ENCODE data around the gene E4F1.

Gene E4F1

DNA sequence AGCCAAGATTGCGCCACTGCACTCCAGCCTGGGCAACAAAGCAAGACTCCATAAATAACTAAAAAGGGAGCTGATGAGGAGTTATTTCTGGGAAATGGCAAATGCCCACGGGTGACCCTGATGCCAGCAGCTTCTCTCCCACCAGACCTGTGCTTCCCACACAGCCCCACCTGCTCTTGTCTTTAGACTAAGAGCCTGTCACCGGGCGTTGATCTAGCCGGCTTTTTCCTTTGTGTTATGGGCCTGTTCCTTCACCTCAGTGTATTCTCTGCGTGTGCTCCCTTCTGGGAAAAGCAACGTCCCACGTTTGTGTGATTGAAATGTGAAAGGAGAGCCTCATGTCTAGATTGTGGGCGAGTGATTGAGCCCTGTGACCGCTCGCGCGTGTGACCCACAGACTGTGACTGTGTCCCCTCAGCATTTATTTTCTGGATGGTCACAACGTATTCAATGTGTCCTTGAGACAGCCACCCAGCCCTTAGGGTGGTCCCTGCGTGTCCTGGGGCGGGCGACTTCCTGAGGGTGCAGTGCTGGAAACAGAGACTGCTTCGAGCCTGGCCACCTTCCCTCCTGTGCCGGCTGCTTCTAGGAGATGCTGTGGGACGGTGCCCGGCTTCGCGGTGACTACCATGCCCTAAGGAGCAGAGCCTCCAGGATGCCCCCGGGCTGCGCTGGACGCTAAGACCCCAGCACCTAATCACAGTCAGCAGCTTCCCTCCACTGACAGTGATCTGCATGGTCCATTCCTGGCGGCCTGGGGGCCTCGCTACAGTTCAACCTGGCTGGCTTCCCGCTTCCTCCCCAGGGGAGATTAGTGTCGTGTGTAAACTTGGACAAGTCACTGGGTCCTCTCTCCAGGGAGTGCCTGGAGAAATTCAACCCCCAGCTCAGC, 52.3 kb downstream of the E4F1 start:
- DNase-seq (ENCODE audit: low read depth): no peak

DNA sequence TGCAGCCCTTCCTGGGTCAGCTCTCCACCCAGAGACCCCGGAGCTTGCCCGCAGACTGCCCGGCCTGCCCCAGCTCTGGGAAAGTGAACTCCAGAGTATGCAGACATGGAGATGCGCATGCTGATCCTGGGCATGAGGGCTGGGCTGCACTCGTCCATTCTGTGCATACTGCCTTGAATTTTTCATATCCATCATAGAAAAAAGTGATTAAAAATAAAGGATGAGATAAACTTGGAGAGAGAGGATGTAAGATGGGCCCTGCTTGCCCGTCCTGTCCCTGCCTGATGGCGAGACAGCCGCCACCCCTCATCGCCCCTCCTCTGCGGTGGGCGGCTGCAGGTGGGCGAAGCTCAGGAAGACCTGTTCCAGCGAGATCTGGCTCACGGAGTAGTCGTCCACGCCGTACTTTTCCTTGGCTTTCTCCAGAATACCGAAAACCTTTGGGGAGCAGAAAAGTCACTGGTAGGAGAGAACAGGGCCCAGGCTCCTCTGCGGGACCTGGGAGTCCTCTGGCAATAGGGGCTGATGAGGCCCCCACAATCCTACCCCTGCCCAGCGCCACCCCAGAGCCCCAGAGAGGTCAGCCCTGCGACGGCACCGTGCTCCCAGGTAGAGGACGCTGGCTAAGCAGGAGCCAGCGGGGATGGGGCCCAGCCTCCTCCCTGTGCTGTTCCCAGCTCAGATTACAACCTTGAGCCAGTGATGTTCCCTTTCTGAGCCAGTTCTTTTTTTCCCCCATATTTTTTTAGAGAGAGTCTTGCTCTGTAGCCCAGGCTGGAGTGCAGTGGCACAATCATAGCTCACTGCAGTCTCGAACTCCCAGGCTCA, 53.2 kb downstream of the E4F1 start:
- no peak for DNase-seq (ENCODE audit: low read depth)

DNA sequence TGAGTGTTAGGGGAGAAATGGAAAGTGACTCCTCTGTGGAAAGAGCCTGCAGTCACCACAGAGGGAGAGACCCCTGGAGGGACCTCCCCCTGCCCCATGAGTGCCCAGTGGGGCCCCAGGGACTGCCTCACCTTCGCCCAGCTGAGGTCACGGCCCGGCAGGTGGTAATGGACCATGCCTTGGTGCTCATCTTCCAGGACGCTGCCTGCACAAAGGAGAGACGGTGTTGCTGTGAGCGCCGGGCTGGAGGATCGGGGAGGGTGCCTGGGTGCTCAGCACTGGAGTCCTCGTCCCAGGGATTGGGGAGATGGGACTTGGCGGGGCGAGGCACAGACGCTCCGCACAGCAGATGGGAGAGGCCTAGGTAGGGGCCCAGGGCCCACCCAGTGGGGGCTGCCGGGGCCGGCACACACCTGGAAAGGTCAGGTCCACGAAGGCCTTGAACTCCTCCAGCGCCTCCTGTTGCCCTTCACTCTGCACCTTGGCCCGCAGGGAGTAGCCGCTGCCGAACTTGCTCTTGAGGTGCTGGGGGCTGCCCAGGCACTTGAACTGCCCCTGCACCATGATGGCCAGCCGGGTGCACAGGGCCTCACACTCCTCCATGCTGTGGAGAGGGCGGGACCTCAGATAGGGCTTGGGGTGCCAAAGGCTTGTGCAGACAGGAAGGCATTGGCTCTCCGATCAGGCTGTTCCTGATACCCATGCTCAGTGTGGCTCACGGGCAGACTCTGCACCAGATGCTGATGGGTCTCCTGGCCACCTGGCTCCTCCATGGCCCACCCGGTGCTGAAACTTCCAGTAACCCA, 54.3 kb downstream of the E4F1 start:
- no peak for DNase-seq (ENCODE audit: low read depth)

DNA sequence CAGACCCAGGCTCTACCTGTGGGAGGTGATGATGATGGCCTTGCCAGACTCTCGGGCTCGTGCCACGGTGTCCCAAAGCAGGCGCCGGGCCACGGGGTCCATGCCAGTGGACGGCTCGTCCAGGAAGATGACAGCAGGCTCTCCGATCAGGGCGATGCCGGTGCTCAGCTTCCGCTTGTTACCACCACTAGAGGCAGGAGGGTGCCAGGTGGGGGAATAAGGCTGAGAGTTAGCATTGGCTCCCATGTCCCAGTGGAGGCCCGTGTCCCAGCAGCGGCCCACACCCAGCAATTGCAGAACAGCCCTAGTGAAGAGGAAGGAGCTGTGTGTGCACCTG, 54.8 kb downstream of the E4F1 start:
- no peak for DNase-seq (ENCODE audit: low read depth)

DNA sequence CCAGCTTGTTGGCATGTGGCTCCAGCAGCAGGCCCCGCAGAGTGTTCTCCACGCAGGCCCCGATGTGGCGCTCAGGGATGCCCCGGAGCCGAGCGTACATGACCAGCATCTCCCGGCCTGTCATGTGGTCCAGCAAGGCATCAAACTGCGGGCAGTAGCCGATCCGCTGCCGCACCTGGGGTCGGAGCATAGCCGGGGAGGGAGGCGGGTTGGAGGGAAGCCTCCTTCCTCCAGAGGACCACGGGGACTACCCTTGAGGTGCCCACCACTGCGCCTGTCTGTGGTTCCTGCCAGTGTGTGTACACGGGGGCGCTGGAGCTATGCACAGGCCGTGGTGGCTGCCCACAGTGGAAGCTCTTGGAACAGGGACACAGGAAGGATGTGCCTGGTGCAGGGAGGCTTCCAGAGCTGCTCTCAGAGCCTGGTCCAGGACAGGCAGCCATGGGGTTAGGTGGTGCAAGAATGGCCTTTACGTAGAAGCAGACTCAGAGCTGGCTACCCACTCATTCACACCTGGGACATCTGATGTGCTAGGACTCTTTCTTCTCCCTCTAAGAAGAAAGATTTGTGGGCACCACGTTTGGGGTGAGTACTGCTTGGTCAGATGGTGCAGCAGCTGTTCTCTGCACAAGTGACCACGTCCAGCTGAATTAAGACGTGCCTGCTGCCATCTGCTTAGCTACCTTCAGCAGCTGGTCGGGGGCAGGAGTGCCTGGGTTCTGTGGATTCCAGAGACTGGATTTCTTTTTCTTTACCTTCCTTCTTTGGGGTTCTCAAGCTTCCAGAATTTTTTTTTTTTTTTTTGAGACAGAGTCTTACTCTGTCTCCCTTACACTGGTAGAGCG, 55.8 kb downstream of the E4F1 start:
- no peak for DNase-seq (ENCODE audit: low read depth)

DNA sequence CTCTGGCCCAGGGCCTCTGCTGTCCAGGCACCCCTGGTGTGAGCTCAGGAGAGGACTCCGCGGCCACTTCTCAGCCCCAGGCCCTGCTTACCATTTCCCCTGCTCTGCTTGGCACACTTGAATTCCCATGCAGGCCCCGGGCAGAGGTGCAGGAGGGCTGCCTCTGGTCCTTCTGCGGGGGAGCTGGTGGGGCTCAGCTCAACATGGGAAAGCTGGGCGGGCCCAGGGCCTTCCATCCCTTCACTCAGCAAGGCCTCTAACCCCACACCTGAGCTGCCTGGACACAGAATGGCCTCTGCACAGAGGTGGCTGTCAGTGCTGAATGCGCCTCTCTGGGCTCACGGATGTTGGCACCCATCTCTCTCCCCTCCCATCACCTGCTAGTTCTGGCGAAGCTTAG, 57.1 kb downstream of the E4F1 start:
- DNase-seq (ENCODE audit: low read depth): no peak

DNA sequence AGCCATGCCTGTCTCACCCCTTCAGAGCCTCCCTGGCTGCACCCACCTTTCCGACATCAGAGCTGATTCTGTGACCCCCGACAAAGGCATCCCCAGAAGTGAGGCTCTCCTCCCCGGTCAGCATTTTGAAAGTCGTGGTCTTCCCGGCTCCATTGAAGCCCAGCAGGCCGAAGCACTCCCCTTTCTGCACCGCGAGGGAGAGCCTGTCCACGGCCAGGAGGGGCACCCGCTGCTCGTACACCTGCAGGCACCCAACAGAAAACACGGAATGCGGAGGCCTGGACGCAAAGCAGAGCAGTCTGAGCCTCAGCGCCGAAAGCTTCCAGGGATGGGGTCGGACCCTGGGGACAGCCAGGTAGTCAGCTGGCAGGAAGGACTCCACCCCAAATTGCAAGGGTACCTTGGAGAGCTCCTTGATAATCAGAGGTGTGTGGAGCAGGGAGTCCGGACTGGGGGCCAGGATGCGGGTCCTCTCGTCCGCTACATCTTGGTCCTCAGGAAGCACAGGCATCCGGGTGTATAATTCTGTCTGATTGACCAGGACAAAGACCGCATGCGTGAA, 57.7 kb downstream of the E4F1 start:
- no peak for DNase-seq (ENCODE audit: low read depth)

DNA sequence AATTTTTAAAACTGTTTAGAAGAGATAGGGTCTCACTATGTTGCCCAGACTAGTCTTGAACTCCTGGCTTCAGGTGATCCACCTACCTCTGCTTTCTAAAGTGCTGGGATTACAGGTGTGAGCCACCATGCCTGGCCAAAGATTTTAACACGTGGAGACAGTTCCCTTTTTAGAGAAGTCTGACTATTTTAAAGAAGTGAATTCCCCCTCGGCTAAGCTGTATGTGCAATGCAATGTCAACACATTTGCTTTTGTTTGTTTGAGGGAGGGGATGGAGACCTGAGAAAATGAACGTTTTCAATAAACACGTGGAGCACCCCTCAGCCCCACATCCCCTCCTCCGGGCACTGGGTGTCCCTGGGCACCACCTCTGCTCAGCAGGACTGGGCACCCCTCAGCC, 58.9 kb downstream of the E4F1 start:
- no peak for DNase-seq (ENCODE audit: low read depth)

DNA sequence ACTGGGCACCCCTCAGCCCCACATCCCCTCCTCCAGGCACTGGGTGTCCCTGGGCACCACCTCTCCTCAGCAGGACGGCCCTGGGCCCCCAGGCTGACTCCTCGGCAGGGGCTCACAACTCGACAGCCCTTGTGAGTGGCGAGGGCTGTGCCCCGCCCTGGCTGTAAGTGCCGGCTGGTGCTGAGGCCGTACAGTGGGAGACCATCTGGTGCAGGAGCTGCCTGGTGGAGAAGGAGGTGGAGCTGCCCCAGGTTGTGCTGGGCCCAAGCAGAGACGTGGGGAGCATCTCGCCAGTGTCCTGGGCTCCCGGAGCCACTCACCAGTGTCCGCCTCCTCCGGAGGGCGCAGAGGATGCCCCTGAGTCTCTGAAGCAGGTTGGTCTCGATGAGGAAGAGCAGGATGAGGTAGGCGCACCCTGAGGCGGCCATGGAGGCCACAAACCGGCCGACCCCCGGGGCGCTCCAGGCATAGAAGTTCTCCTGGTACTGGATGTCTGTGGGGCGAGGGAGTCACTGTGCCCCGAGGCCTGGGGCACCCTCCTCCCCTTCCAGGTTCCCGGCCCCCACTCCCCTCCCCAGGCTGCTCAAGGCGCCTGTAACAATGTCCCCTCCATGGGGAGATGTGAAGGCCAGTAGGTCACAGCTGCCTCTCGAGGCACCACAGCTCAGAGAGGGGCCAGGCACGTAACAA, 59.6 kb downstream of the E4F1 start:
- DNase-seq (ENCODE audit: low read depth): no peak

DNA sequence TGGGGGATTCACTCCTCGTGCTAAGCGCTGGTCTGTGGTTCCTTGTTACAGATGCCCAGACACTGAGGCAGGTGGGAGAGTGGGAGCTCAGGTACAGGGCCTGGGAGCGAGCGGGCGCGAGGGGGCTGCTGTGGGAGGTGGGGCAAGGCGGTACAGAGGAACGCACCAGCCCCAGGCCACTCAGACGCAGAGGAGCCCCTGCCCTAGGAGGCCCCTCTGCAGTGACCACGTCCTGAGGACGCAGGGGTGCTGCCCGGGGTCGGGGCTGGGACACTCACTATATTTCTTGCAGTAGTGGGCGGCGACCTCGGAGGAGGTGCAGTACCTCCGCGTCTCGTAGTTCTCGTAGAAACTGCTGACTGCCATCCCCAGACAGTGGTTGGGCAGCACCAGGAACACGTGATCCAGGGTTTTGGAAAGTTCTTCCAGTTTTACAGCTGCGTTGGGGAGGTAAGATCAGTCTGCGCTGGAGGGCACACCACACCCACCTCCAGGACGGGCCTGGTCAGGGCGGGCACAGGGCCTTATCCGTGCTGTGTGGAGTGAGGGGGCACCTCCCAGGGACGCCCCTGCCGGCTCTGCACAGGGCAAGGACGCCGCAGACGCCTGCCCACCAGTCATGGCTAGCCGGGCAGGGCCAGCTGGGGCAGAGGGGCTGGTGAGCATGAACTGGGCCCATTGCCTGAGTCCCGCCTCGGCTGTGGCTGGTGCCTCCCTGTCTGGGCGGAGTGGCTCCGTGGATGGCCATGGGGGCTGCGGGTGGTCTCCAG, 60.8 kb downstream of the E4F1 start:
- no peak for DNase-seq (ENCODE audit: low read depth)

DNA sequence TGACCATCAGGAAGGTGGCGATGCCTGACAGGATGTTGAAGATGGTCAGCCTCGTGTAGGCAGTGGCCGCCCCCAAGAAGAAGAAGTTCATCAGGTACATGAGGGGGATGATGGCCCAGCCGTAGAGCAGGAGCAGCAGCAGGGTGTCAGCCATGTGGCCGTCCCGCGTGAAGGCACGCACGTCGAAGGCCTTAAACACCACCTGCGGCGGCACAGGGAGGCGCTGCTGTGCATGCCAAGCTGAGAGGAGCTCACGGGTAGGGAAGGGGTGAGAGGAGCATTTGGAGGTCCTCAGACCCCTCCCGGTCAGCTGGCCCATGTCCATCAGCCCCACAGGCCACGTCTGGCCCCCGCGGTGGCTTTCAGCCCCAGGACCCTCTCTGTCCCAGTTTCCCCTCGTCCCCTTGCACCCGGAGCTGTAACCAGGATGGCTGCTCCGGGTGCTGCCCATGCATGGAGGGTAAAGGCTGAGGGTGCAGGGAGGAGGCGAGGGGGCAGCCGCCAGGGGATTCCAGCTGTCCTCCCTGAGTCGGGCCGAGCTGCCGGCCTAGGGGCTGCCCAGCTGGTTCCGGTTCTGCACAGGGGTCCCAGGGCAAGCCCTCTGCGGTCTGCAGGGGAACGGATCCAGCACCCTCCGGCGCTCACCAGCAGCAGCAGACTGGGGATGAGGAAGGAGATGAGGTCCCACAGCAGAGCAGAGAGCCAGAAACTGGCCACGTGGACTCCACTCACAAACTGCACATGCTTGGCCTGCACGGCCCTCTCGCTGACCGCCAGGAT, 61.6 kb downstream of the E4F1 start:
- DNase-seq (ENCODE audit: low read depth): no peak
